ENCODE measurements around the gene TUSC2.

GRCh38 chr3:50278880-50279224 lies 49.2 kb downstream of the TUSC2 start, which contains the start of gene LSMEM2:
- TF ChIP-seq EZH2 (IDR thresholded peaks at IDR 0.05; ENCODE audit: borderline replicate concordance, insufficient read depth, low read depth, low read length, poor library complexity, severe bottlenecking), result no peak
- no peak for TF ChIP-seq CTCF (IDR thresholded peaks at IDR 0.05)
